ENCODE data around the gene SLX4IP.

GRCh38 chr20:10618611-10619245 lies 183.6 kb downstream of the SLX4IP start:
- no peak for TF ChIP-seq YY1 (tag by site-specific recombination; IDR thresholded peaks at IDR 0.05)
- TF ChIP-seq PBX3 (CRISPR knock-in tag; IDR thresholded peaks at IDR 0.05): no peak
- no peak for TF ChIP-seq CTCF (tag by site-specific recombination; IDR thresholded peaks at IDR 0.05)
- no peak for TF ChIP-seq ZNF530 (tag by site-specific recombination; IDR thresholded peaks at IDR 0.05; ENCODE audit: low read depth)
- no peak for TF ChIP-seq ZNF23 (tag by site-specific recombination; IDR thresholded peaks at IDR 0.05; ENCODE audit: borderline replicate concordance)

Measured in HEK293 (cell line).